Heart right ventricle (tissue), 16 donors: ENCODE results near the gene MTHFD1L. TPM values are rescaled to one million over a fixed set of nuclear protein-coding genes. Genes with fewer than 3 reads are reported as not detected.
"Not testable (repeated sequence)": the region's sequence is repeated elsewhere in the genome, so short reads cannot be mapped to it uniquely, and the experiment has no call there.

Experiments
- ATAC-seq, 8 donors: fragments of 200-7000 bp; cut with Tn5 transposase; one replicate each; pipeline ENCODE4 v1.9.1; 2020; ENCODE audit warnings: mild to moderate bottlenecking in 8 of 8, moderate library complexity in 8 of 8, moderate number of reproducible peaks in 1 of 8
- DNase-seq, 2 donors: peaks; one replicate each; pipeline ENCODE4 v3.0.0-alpha.2; 2020
- H3K27ac ChIP-seq, 10 donors: fragments of 200-600 bp; sonication (generic) in 2 of 10; one replicate each; pipeline versions ENCODE4 v1.5.0 to v1.8.0; 2020 to 2022; ENCODE audit warnings: mild to moderate bottlenecking in 3 of 10
- H3K27me3 ChIP-seq, 7 donors: fragments of 200-600 bp; one replicate each; pipeline ENCODE4 v1.8.0; 2021 to 2022; ENCODE audit warnings: mild to moderate bottlenecking in 2 of 7
- H3K36me3 ChIP-seq, 9 donors: fragments of 200-600 bp; sonication (generic) in 1 of 9; one replicate each; pipeline versions ENCODE4 v1.5.0 to v1.8.0; 2020 to 2022; ENCODE audit warnings: mild to moderate bottlenecking in 2 of 9
- H3K4me1 ChIP-seq, 9 donors: fragments of 200-600 bp; sonication (generic) in 1 of 9; one replicate each; pipeline versions ENCODE4 v1.5.0 to v1.8.0; 2020 to 2022; ENCODE audit warnings: mild to moderate bottlenecking in 4 of 9
- H3K4me3 ChIP-seq, 10 donors: fragments of 200-600 bp; sonication (generic) in 2 of 10; one replicate each; pipeline versions ENCODE4 v1.5.0 to v1.8.0; 2020 to 2022; ENCODE audit warnings: mild to moderate bottlenecking in 7 of 10, moderate library complexity in 2 of 10
- H3K9me3 ChIP-seq, 11 donors: fragments of 200-600 bp in 10 of 11; sonication (generic) in 2 of 11; one replicate each; pipeline versions ENCODE4 v1.5.0 to v1.8.0; 2013 to 2022; ENCODE audit warnings: mild to moderate bottlenecking in 2 of 11, control low read depth in 1 of 11, moderate library complexity in 1 of 11
- CTCF ChIP-seq, 9 donors: fragments of 200-600 bp; sonication (generic) in 2 of 9; IDR thresholded peaks; one replicate each; pipeline versions ENCODE4 v1.5.0 to v1.8.0; 2021 to 2022; ENCODE audit warnings: antibody characterized with exemption in 9 of 9, mild to moderate bottlenecking in 5 of 9, moderate library complexity in 1 of 9
- WGBS, 2 donors: extraction: QIAGEN DNeasy Blood & Tissue Kit; methylation state at CpG; one replicate each; pipeline ENCODE4 v1.1.7; 2013; ENCODE audit warnings: inconsistent platforms in 1 of 2; 5-methylcytosine and 5-hydroxymethylcytosine counted together
- intact Hi-C, 10 donors: fragments of 100-400 bp; cut with DNase I; formaldehyde crosslinking; loops; one replicate each; pipeline versions ENCODE4 v1.11.1 to v1.14.2; 2022
- polyA plus RNA-seq, 2 donors: library from polyadenylated mRNA; stranded (reverse); fragments of 200-250 nt; gene quantifications; one replicate each; pipeline ENCODE4 v1.2.3, GENCODE V29; 2013
- total RNA-seq, 10 donors: library from RNA; stranded (reverse); fragmentation: NEBNext Ultra II Directional in 3 of 10; extraction: Animal tissue kit (Norgen Biotek cat#: 25700) in 3 of 10; gene quantifications; one replicate each; pipeline versions ENCODE4 v1.2.1 to v1.2.4, GENCODE V29; 2021 to 2023
- donor health status: Arrhythmogenic right ventricular cardiomyopathy.
- donor health status: ischemic (EF 13 %, LVEDD 7.1; RV severe dilation, severe dysfunction).
- donor health status: healthy with polysubstance abuse.
- donor health status: DM: no; HTN: yes; CAD: no.
- donor health status: DM: no; HTN: no; CAD: no.
- donor health status: ischemic (EF 25% LVEDD 6.9; RV normal size, moderate dysfunction).
- donor health status: ischemic (EF 25% LVEDD 5.7; RV mildly dilated, moderate dysfunction).
- donor health status: healthy.
- donor health status: DM: yes; HTN: yes; CAD: no.
- donor health status: Ischemic cardiomyopathy.
- donor health status: ischemic (EF 35%, LVEDD 5.7; RV mildly dilated, moderate dysfunction).
- donor health status: nonischemic (EF 11% LVEDD 7.7; RV severe dilation, severe dysfunction).
- donor health status: DM: yes; HTN: yes; CAD: no.
- donor health status: PGD.
- donor health status: ischemic (EF 29% LVEDD 5.4; RV normal size, mild dysfunction).
- donor health status: nonischemic (EF 23%, LVEDD 6.1; RV moderate dilation, normal function).

MTHFD1L gene
- total and polyA plus RNA-seq, 12 donors = 1.2 to 10.8 (median 3.8) TPM

GRCh38 chr6:151038616-151039015 is 173.1 kb downstream of the MTHFD1L start:
- no peak overlapping the region for H3K27ac ChIP-seq
- DNase-seq = no peak
- WGBS, 2 donors = 92% methylated on average over 7 of the region's 7 CpGs

GRCh38 chr6:151040888-151041521 is 175.5 kb downstream of the MTHFD1L start:
- not testable (repeated sequence) for H3K9me3 ChIP-seq, H3K36me3 ChIP-seq, H3K27me3 ChIP-seq
- peak overlapping the region in 6 of 10 donors; percentile 10 to 33 (median 28) for H3K4me3 ChIP-seq
- peak; percentile 66 to 83 for DNase-seq
- WGBS, 2 donors = 21 to 23% methylated on average over 12 of the region's 12 CpGs
- intact Hi-C loops = loop anchor here in 1 of 10 donors (2.0 kb wide), 1 partner anchor 28 kb away; no protein-coding TSS in a partner anchor
- peak; percentile 81 to 99 (median 97) for ATAC-seq
- H3K4me1 ChIP-seq = peaks cover 3 to 50% (median 38%) of the 10 kb centered on the region in 9 donors
- H3K27ac ChIP-seq = peak overlapping the region; percentile 40 to 82 (median 72)
- TF ChIP-seq CTCF (IDR thresholded peaks at IDR 0.05) = peak in 4 of 9 donors; percentile 10 to 26 (median 20)

More at GRCh38 chr6:151038616-151039015, 173.1 kb downstream of the MTHFD1L start:
- ATAC-seq = no peak
- no peak for TF ChIP-seq CTCF (IDR thresholded peaks at IDR 0.05)
- no peaks in the 10 kb centered on the region for H3K27me3 ChIP-seq
- peaks cover 2 to 34% (median 22%) of the 10 kb centered on the region in 9 donors for H3K4me1 ChIP-seq
- H3K4me3 ChIP-seq = no peak overlapping the region
- intact Hi-C loops = loop anchor here in 1 of 10 donors (5.0 kb wide), 1 partner anchor 34 kb away; no protein-coding TSS in a partner anchor
- peaks cover 0 to 12% (median 0%) of the 10 kb centered on the region in 9 donors for H3K36me3 ChIP-seq
- H3K9me3 ChIP-seq = no peaks in the 10 kb centered on the region

GRCh38 chr6:151041686-151042085 is 176.2 kb downstream of the MTHFD1L start:
- Histone ChIP-seq H3K36me3 (peaks cover 0 to 3% (median 0%) of the 10 kb centered on the region in 9 donors), H3K4me1 (peaks cover 3 to 46% (median 34%) of the 10 kb centered on the region in 9 donors), H3K9me3 (no peaks in the 10 kb centered on the region), H3K27me3 (no peaks in the 10 kb centered on the region), H3K27ac (peak overlapping the region; percentile 7 to 82 (median 64)), H3K4me3 (no peak overlapping the region)
- 93 to 94% methylated on average over 5 of the region's 5 CpGs for WGBS, 2 donors
- DNase-seq (no peak), ATAC-seq (no peak)
- no peak for TF ChIP-seq CTCF (IDR thresholded peaks at IDR 0.05)
- intact Hi-C loops = loop anchor here in 1 of 10 donors (2.0 kb wide), 1 partner anchor 27 kb away; no protein-coding TSS in a partner anchor

GRCh38 chr6:151042911-151043330 is 177.4 kb downstream of the MTHFD1L start:
- H3K36me3 ChIP-seq, ATAC-seq, H3K9me3 ChIP-seq, H3K4me3 ChIP-seq, intact Hi-C loops, H3K27me3 ChIP-seq, DNase-seq: not testable (repeated sequence)
- Histone ChIP-seq H3K4me1 (peaks cover 3 to 43% (median 33%) of the 10 kb centered on the region in 9 donors), H3K27ac (peak overlapping the region in 1 of 10 donors; percentile 60)
- 80 to 88% methylated on average over 6 of the region's 6 CpGs for WGBS, 2 donors

- Histone ChIP-seq H3K27me3 (no peaks in the 10 kb centered on the region), H3K27ac (peak overlapping the region in 7 of 10 donors; percentile 69 to 85 (median 78)), H3K36me3 (no peaks in the 10 kb centered on the region), H3K4me1 (peaks cover 3 to 43% (median 33%) of the 10 kb centered on the region in 9 donors), H3K9me3 (no peaks in the 10 kb centered on the region), H3K4me3 (no peak overlapping the region)
- 89% methylated on average over 4 of the region's 4 CpGs for WGBS, 2 donors
- intact Hi-C loops = no loop called here
- DNase-seq (no peak), ATAC-seq (no peak)
- TF ChIP-seq CTCF (IDR thresholded peaks at IDR 0.05) = no peak
Observed at GRCh38 chr6:151043944-151044343, 178.4 kb downstream of the MTHFD1L start.
